IPS DF 4.7 (cell line): ENCODE results near the gene SRGAP2C.
"Not testable (repeated sequence)": the region's sequence is repeated elsewhere in the genome, so short reads cannot be mapped to it uniquely, and the experiment has no call there.

ENCODE experiments used
- DNase-seq: peaks from one replicate; pipeline ENCODE4 v3.0.0-alpha.2; 2013; ENCODE audit warnings: low spot score; ENCODE audit errors: extremely low read depth

The SRGAP2C gene

GRCh38 chr1:121374851-121375367, 190.1 kb downstream of the SRGAP2C start:
- DNase-seq, result not testable (repeated sequence)

GRCh38 chr1:121376986-121377385, 192.2 kb downstream of the SRGAP2C start:
- DNase-seq, result not testable (repeated sequence)

GRCh38 chr1:121378757-121379156, 194.0 kb downstream of the SRGAP2C start:
- DNase-seq, result not testable (repeated sequence)

- DNase-seq, result not testable (repeated sequence)
Observed at GRCh38 chr1:121384754-121385153, 200.0 kb downstream of the SRGAP2C start.

- not testable (repeated sequence) for DNase-seq
Observed at GRCh38 chr1:121385162-121385561, 200.4 kb downstream of the SRGAP2C start.

GRCh38 chr1:121385563-121386288, 201.0 kb downstream of the SRGAP2C start:
- not testable (repeated sequence) for DNase-seq

- DNase-seq, result not testable (repeated sequence)
Observed at GRCh38 chr1:121386319-121386948, 201.7 kb downstream of the SRGAP2C start.

- not testable (repeated sequence) for DNase-seq
Observed at GRCh38 chr1:121389895-121390560, 205.3 kb downstream of the SRGAP2C start.

- not testable (repeated sequence) for DNase-seq
Observed at GRCh38 chr1:121392130-121392529, 207.4 kb downstream of the SRGAP2C start.

GRCh38 chr1:121395718-121396201, 211.0 kb downstream of the SRGAP2C start:
- DNase-seq, result not testable (repeated sequence)

- not testable (repeated sequence) for DNase-seq
Observed at GRCh38 chr1:121396335-121397081, 211.7 kb downstream of the SRGAP2C start.

- DNase-seq, result not testable (repeated sequence)
Observed at GRCh38 chr1:121397101-121397500, 212.3 kb downstream of the SRGAP2C start.

- DNase-seq, result not testable (repeated sequence)
Observed at GRCh38 chr1:121399193-121399592, 214.4 kb downstream of the SRGAP2C start.

- DNase-seq, result not testable (repeated sequence)
Observed at GRCh38 chr1:121400108-121400507, 215.3 kb downstream of the SRGAP2C start.

- DNase-seq, result not testable (repeated sequence)
Observed at GRCh38 chr1:121400541-121401310, 216.0 kb downstream of the SRGAP2C start.

GRCh38 chr1:121401375-121401955, 216.7 kb downstream of the SRGAP2C start:
- DNase-seq, result not testable (repeated sequence)

- not testable (repeated sequence) for DNase-seq
Observed at GRCh38 chr1:121403254-121403653, 218.5 kb downstream of the SRGAP2C start.

- DNase-seq, result no peak
Observed at GRCh38 chr1:121408354-121408753, 223.6 kb downstream of the SRGAP2C start.

- no peak for DNase-seq
Observed at GRCh38 chr1:121413821-121414220, 229.0 kb downstream of the SRGAP2C start.

GRCh38 chr1:121414905-121415304, 230.1 kb downstream of the SRGAP2C start:
- no peak for DNase-seq
